ENCODE measurements around the gene CLPTM1. TPM values are rescaled to one million over a fixed set of nuclear protein-coding genes. Genes with fewer than 3 reads are reported as not detected.

Gene CLPTM1
- total RNA-seq, 4 donors from 2014 or later, result 30.6 to 99.5 (median 64.2) TPM

- no peak for DNase-seq
- no peak overlapping the region for H3K4me3 ChIP-seq
- no peaks in the 10 kb centered on the region for H3K9me3 ChIP-seq
- no peaks in the 10 kb centered on the region for H3K36me3 ChIP-seq
- H3K27ac ChIP-seq, result no peak overlapping the region
- intact Hi-C loops (cut with DNase I; ENCODE audit: low total_unique reads), result no loop called here
- TF ChIP-seq CTCF (IDR thresholded peaks at IDR 0.05) (no peak), POLR2A (IDR thresholded peaks at IDR 0.05) (no peak)
- H3K4me1 ChIP-seq, result no peaks in the 10 kb centered on the region
- no peaks in the 10 kb centered on the region for H3K27me3 ChIP-seq
Measured at GRCh38 chr19:44931541-44931940, 23.6 kb upstream of the CLPTM1 start.

GRCh38 chr19:44939668-44940067, 15.5 kb upstream of the CLPTM1 start:
- H3K4me1 ChIP-seq, result no peaks in the 10 kb centered on the region
- H3K27ac ChIP-seq, result no peak overlapping the region
- DNase-seq, result no peak
- no peak for TF ChIP-seq POLR2A (IDR thresholded peaks at IDR 0.05)
- TF ChIP-seq CTCF (IDR thresholded peaks at IDR 0.05), result no peak
- no peak overlapping the region for H3K4me3 ChIP-seq
- no peaks in the 10 kb centered on the region for H3K9me3 ChIP-seq
- no peaks in the 10 kb centered on the region for H3K36me3 ChIP-seq
- H3K27me3 ChIP-seq, result no peaks in the 10 kb centered on the region
- intact Hi-C loops (cut with DNase I; ENCODE audit: low total_unique reads), result no loop called here

GRCh38 chr19:44942067-44942571, 13.1 kb upstream of the CLPTM1 start, which contains the start of gene APOC4:
Gene APOC4, plus strand, starts transcription at chr19:44942237. Its CDS starts 41 bp downstream, at chr19:44942278.
- intact Hi-C loops (cut with DNase I; ENCODE audit: low total_unique reads), result no loop called here
- H3K27ac ChIP-seq, result no peak within 1 kb of the TSS
- no peaks in the 10 kb centered on the region for H3K9me3 ChIP-seq

GRCh38 chr19:44943801-44944249, 11.4 kb upstream of the CLPTM1 start:
- H3K27me3 ChIP-seq, result no peaks in the 10 kb centered on the region

More at GRCh38 chr19:44942067-44942571, 13.1 kb upstream of the CLPTM1 start, which contains the start of gene APOC4:
- no peak within 1 kb of the TSS for H3K4me3 ChIP-seq
- H3K27me3 ChIP-seq, result no peaks in the 10 kb centered on the region
- TF ChIP-seq POLR2A (IDR thresholded peaks at IDR 0.05) (no peak), CTCF (IDR thresholded peaks at IDR 0.05) (no peak)
- no peaks in the 10 kb centered on the region for H3K4me1 ChIP-seq
- DNase-seq, result no peak
- no peaks in the 10 kb centered on the region for H3K36me3 ChIP-seq

More at GRCh38 chr19:44943801-44944249, 11.4 kb upstream of the CLPTM1 start:
- DNase-seq, result no peak
- intact Hi-C loops (cut with DNase I; ENCODE audit: low total_unique reads), result no loop called here
- Histone ChIP-seq H3K9me3 (no peaks in the 10 kb centered on the region), H3K4me3 (no peak overlapping the region), H3K27ac (no peak overlapping the region), H3K4me1 (no peaks in the 10 kb centered on the region), H3K36me3 (no peaks in the 10 kb centered on the region)
- no peak for TF ChIP-seq CTCF (IDR thresholded peaks at IDR 0.05)
- no peak for TF ChIP-seq POLR2A (IDR thresholded peaks at IDR 0.05)
